Tibial nerve (tissue), 3 donors: ENCODE results near the gene FOXJ2.

Source experiments
- CTCF ChIP-seq, 5 experiments: fragments of 200-600 bp in 3 of 5; fragments of 450-650 bp in 2 of 5; sonication (generic) in 3 of 5; IDR thresholded peaks; one replicate each; pipeline ENCODE4 v1.5.1; 2016 to 2019; ENCODE audit warnings: antibody characterized with exemption in 5 of 5, mild to moderate bottlenecking in 3 of 5, moderate library complexity in 2 of 5
- POLR2A ChIP-seq, 2 donors: fragments of 450-650 bp; IDR thresholded peaks; one replicate each; pipeline ENCODE4 v1.6.1; 2017; ENCODE audit warnings: antibody characterized with exemption in 2 of 2, mild to moderate bottlenecking in 2 of 2, moderate library complexity in 2 of 2

- TF ChIP-seq CTCF (IDR thresholded peaks at IDR 0.05) (no peak), POLR2A (IDR thresholded peaks at IDR 0.05) (no peak)
Measured at GRCh38 chr12:8075935-8076334, 43.4 kb downstream of the FOXJ2 start.
